GM21717 (cell line): ENCODE results near the gene ZFAND2B.
"Not testable (repeated sequence)": the region's sequence is repeated elsewhere in the genome, so short reads cannot be mapped to it uniquely, and the experiment has no call there.

Source experiments
- ATAC-seq: cut with Tn5 transposase; IDR thresholded peaks from one replicate; pipeline ENCODE4 v1.9.1; 2021; ENCODE audit warnings: mild to moderate bottlenecking, moderate library complexity; ENCODE audit not compliant: unreplicated experiment

Gene ZFAND2B

GRCh38 chr2:219249203-219249980 is 42.8 kb downstream of the ZFAND2B start:
- ATAC-seq, result peak; percentile 26

GRCh38 chr2:219250049-219250781 is 43.6 kb downstream of the ZFAND2B start:
- no peak for ATAC-seq

- no peak for ATAC-seq
Observed at GRCh38 chr2:219251656-219252055, 45.1 kb downstream of the ZFAND2B start.

DNA sequence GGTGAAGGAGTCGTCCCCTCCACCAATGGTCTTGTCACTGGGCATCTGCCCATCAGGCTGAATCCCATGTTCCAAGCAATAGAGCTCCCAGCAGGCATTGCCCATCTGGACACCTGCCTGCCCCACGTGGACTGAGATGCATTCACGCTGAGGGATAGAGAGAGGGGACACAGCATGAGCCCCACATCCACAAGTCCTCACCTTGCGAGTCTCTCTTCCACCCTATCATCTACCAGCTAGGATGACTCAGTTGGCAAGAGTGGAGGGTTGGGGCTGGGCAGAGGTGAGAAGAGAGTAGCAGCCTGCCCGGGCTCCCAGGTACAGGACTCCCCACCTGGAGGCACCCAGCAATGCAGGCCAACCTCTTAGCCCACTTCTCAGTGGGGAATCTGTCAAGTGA is 45.5 kb downstream of the ZFAND2B start:
- ATAC-seq, result no peak

- ATAC-seq, result no peak
Observed at GRCh38 chr2:219252570-219252899, 46.0 kb downstream of the ZFAND2B start.

GRCh38 chr2:219252900-219253752 is 46.5 kb downstream of the ZFAND2B start, which contains the start of gene TUBA4B:
TUBA4B (plus strand) TSS chr2:219253243; CDS start chr2:219253408, 165 bp downstream.
- ATAC-seq, result peak; percentile 30

DNA sequence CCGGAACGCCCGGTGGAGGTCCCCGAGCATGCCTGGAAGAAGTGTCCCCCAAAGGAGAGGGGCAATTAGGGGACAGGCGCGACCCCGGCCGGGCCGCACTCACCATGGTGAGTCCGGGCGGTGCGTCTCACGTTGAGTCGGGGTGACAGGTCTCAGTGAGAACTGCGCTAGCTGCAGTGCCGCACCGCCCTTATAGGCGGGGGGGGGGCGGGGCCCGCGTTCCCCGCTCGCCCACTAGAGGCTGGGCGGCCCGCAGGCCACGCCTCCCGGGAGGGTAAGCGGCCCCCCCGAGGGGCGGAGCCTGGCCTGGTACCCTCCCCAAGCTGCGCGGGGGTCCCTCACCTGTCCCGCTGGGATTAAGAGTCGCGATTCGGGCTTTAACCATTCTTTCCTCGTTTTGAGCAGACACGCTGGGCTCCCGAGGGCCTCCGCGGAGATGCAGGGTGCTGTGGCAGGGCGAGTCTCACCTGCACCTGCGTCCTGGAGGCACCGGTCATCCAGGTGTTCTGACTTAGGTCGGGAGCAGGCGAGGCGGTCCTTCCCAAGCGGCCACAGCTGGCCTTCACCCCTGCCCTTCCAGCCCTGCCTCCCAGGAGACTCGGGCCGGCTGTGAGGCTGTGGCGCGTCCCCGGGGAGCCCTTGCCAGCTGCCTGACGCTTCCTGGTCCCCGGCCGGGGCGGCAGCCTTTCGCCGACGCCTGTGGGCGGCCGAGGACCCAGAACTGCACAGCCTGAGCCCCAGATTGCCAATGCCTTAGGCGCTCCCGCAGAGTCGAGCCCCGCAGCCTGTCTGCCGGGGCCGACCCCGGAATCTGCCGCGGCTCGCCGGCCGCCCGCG is 47.4 kb downstream of the ZFAND2B start, which contains the start of gene TUBA4A:
TSS of gene TUBA4A (minus strand) at position 166 of the 837 bp plus-strand sequence. CDS start at position 106, 60 bp downstream.
- ATAC-seq, result peak; percentile 47

DNA sequence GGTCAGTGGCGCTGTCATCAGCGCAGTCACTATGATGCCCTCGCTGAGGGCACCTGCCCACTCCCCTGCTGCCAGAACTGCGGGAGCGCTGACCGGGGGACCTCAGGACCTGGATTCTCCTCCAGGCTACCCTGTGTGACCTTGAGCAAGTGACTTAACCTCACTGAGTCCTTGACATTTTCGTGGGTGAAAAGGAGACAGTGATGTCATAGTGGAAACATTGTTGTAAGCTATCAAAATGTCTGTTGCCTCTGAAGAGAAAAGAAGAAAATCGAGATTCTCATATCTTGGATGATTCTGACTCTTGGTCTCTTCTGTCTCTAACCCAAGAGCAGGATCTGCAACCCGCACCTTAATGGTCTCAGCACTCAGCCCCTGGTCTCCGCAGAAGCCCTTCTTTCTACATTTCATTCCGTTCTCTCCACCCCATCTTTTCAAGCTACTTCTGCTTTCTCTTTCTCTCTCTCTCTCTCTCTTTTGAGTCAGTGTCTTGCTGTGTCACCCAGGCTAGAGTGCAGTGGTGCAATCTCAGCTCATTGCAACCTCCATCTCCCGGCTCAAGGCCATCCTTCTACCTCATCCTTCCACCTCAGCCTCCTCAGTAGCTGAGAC is 48.1 kb downstream of the ZFAND2B start:
- ATAC-seq, result peak; percentile 34

DNA sequence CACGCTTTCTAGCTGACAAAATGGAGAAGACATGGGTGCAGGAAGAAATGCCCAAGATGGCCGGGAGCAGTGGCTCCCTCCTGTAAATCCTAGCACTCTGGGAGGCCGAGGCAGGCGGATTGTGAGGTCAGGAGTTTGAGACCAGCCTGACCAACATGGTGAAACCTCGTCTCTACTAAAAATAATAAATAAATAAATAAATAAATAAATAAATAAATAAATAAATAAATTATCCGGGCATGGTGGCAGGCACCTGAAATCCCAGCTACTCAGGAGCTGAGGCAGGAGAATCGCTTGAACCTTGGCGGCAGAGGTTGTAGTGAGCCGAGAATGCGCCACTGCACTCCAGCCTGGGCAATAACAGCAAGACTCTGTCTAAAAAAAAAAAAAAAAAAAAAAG is 52.4 kb downstream of the ZFAND2B start:
- ATAC-seq, result not testable (repeated sequence)
